HUES48 (cell line): ENCODE measurements around the gene APBB1IP.
"Not testable (repeated sequence)": the region's sequence is repeated elsewhere in the genome, so short reads cannot be mapped to it uniquely, and the experiment has no call there.

Experiments
- H3K27ac ChIP-seq: one replicate; pipeline ENCODE4 v1.7.0; 2013; ENCODE audit warnings: low read depth, low read length, inconsistent platforms
- H3K27me3 ChIP-seq: 2 replicates; pipeline ENCODE4 v1.6.1; 2013; ENCODE audit warnings: mild to moderate bottlenecking, low read length; ENCODE audit not compliant: control insufficient read depth, insufficient read depth
- H3K36me3 ChIP-seq: 2 replicates; pipeline ENCODE4 v1.6.1; 2013; ENCODE audit warnings: low read length; ENCODE audit not compliant: control insufficient read depth, insufficient read depth
- H3K4me1 ChIP-seq: 2 replicates; pipeline ENCODE4 v1.6.1; 2013; ENCODE audit warnings: mild to moderate bottlenecking, low read length; ENCODE audit not compliant: control insufficient read depth, insufficient read depth
- H3K4me3 ChIP-seq: 2 replicates; pipeline ENCODE4 v1.5.1; 2013; ENCODE audit warnings: mild to moderate bottlenecking, low read depth, low read length
- H3K9ac ChIP-seq: 2 replicates; pipeline ENCODE4 v1.6.1; 2013; ENCODE audit warnings: mild to moderate bottlenecking, low read depth, low read length, moderate library complexity
- H3K9me3 ChIP-seq: 2 replicates; pipeline ENCODE4 v1.6.1; 2013; ENCODE audit warnings: low read length; ENCODE audit not compliant: control insufficient read depth, insufficient read depth

The APBB1IP gene

DNA sequence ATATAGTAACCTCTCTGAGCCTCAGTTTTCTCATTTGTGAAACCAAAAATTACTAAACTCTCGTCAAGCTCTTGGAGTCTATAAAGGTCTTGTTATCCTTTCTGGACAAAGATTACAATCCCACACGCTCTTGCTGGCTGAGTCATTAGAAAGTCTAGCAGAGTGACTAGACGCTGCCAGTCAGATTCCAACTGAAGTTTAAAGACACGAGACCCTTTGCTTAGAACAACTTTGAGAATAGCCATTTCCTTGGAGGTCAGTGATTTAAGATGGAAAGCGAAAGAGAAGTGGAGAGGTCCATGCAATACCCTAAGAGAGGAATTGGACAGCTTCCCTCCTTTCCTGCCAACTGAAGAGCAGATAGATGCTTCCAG, 119.5 kb downstream of the APBB1IP start:
- no peak overlapping the region for H3K9ac ChIP-seq
- no peaks in the 10 kb centered on the region for H3K9me3 ChIP-seq
- H3K27me3 ChIP-seq, result no peaks in the 10 kb centered on the region
- no peak overlapping the region for H3K27ac ChIP-seq
- no peak overlapping the region for H3K4me3 ChIP-seq
- H3K36me3 ChIP-seq, result no peaks in the 10 kb centered on the region
- peaks cover 21% of the 10 kb centered on the region for H3K4me1 ChIP-seq

GRCh38 chr10:26566525-26567350, 128.6 kb downstream of the APBB1IP start:
- H3K27me3 ChIP-seq, result 0 out of 2 replicates have a peak, but pooled peaks cover 3% of the 10 kb centered on the region
- 0 out of 2 replicates have a peak overlapping the region, but pooled peaks have one; percentile 26 for H3K9ac ChIP-seq
- H3K9me3 ChIP-seq, result no peaks in the 10 kb centered on the region
- no peaks in the 10 kb centered on the region for H3K36me3 ChIP-seq
- no peaks in the 10 kb centered on the region for H3K4me1 ChIP-seq
- peak overlapping the region; percentile 61 for H3K4me3 ChIP-seq
- no peak overlapping the region for H3K27ac ChIP-seq

GRCh38 chr10:26567351-26567721, 129.2 kb downstream of the APBB1IP start:
- no peaks in the 10 kb centered on the region for H3K36me3 ChIP-seq

GRCh38 chr10:26571655-26572054, 133.5 kb downstream of the APBB1IP start:
- H3K27ac ChIP-seq, result no peak overlapping the region
- H3K9me3 ChIP-seq, result no peaks in the 10 kb centered on the region
- no peaks in the 10 kb centered on the region for H3K36me3 ChIP-seq
- no peak overlapping the region for H3K4me3 ChIP-seq
- 0 out of 2 replicates have a peak, but pooled peaks cover 3% of the 10 kb centered on the region for H3K27me3 ChIP-seq
- H3K4me1 ChIP-seq, result peaks cover 6% of the 10 kb centered on the region; the same call in 1 of the 2 replicates
- no peak overlapping the region for H3K9ac ChIP-seq

More at GRCh38 chr10:26567351-26567721, 129.2 kb downstream of the APBB1IP start:
- H3K27me3 ChIP-seq, result 0 out of 2 replicates have a peak, but pooled peaks cover 3% of the 10 kb centered on the region
- no peaks in the 10 kb centered on the region for H3K9me3 ChIP-seq
- no peak overlapping the region for H3K27ac ChIP-seq
- H3K4me1 ChIP-seq, result no peaks in the 10 kb centered on the region
- 0 out of 2 replicates have a peak overlapping the region, but pooled peaks have one; percentile 26 for H3K9ac ChIP-seq
- H3K4me3 ChIP-seq, result peak overlapping the region; percentile 61

DNA sequence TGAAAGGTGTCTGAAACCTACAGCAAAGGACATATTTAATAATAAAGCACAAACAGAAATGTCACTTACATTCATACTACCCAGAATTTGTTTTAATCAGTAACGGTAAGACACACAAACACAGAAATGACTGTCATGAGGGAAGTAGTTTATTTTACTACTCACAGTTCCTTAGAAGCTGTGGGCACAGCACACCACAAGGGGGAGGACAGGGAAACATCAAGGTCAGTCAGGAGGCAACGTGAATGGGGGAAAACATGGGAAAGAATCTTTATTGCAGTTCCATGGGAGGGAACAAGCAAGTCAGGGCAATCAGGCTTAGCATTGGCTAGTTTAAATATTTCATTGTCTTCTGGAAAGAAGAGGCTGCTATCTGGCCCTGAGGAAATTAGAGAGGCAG, 135.5 kb downstream of the APBB1IP start:
- no peaks in the 10 kb centered on the region for H3K36me3 ChIP-seq
- peaks cover 6% of the 10 kb centered on the region; the same call in 1 of the 2 replicates for H3K4me1 ChIP-seq
- H3K9ac ChIP-seq, result no peak overlapping the region
- H3K27ac ChIP-seq, result no peak overlapping the region
- no peak overlapping the region for H3K4me3 ChIP-seq
- H3K9me3 ChIP-seq, result no peaks in the 10 kb centered on the region
- H3K27me3 ChIP-seq, result no peaks in the 10 kb centered on the region

- no peak overlapping the region for H3K27ac ChIP-seq
Measured at GRCh38 chr10:26574783-26575182, 136.6 kb downstream of the APBB1IP start.

GRCh38 chr10:26578371-26578770, 140.2 kb downstream of the APBB1IP start:
- H3K9ac ChIP-seq, H3K27ac ChIP-seq, H3K4me1 ChIP-seq, H3K36me3 ChIP-seq, H3K27me3 ChIP-seq, H3K9me3 ChIP-seq, H3K4me3 ChIP-seq: not testable (repeated sequence)

More at GRCh38 chr10:26574783-26575182, 136.6 kb downstream of the APBB1IP start:
- no peaks in the 10 kb centered on the region for H3K27me3 ChIP-seq
- peaks cover 6% of the 10 kb centered on the region; the same call in 1 of the 2 replicates for H3K4me1 ChIP-seq
- no peak overlapping the region for H3K9ac ChIP-seq
- H3K9me3 ChIP-seq, result no peaks in the 10 kb centered on the region
- no peak overlapping the region for H3K4me3 ChIP-seq
- no peaks in the 10 kb centered on the region for H3K36me3 ChIP-seq

DNA sequence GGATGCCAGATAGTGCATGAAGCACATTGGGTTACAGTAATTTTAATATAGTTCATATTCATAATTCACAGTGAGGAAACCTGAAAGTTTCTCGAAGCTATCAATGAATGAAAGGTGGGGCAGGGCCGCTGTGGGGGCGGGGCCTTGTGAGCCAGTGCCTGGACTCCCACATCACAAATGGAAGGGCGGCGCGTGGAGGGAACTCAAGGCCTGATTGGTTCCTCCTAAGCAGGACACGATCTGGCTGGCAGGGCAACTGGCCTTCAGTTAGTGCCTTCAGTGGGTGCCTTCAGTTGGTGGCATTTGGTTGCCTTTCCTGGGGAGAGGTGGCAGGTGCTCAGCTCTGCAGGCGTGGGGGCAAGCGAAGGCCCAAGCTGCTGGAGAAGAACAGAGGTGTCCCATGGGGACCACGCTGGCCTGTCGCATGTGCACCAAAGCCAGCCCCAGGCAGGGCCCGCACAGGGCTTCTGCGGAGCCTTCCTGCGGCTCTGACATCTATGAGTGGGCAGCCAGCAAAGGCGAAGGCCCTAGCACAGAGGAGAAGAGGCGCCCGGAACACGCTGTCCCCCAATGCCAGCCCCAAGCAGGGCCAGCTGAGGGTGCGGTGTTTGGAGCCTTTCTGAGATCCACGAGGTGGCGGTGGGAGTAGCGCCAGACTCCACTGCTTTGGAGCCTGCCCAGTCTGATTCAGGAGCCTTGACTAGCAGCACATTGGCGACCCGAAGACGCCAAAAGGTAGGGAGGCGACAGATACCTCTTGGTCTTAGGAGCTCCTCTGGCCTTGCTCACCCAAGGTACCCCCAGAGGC, 141.3 kb downstream of the APBB1IP start:
- H3K4me1 ChIP-seq, result no peaks in the 10 kb centered on the region
- no peaks in the 10 kb centered on the region for H3K36me3 ChIP-seq
- H3K9me3 ChIP-seq, result no peaks in the 10 kb centered on the region
- H3K27me3 ChIP-seq, result no peaks in the 10 kb centered on the region
- no peak overlapping the region for H3K27ac ChIP-seq
- no peak overlapping the region for H3K9ac ChIP-seq
- H3K4me3 ChIP-seq, result no peak overlapping the region

GRCh38 chr10:26586211-26586610, 148.1 kb downstream of the APBB1IP start:
- H3K4me1 ChIP-seq, result no peaks in the 10 kb centered on the region
- H3K27me3 ChIP-seq, result no peaks in the 10 kb centered on the region

GRCh38 chr10:26588611-26589010, 150.5 kb downstream of the APBB1IP start:
- Histone ChIP-seq H3K9ac (no peak overlapping the region), H3K27me3 (no peaks in the 10 kb centered on the region), H3K9me3 (no peaks in the 10 kb centered on the region)

More at GRCh38 chr10:26586211-26586610, 148.1 kb downstream of the APBB1IP start:
- H3K9ac ChIP-seq, result no peak overlapping the region
- no peaks in the 10 kb centered on the region for H3K9me3 ChIP-seq
- no peak overlapping the region for H3K27ac ChIP-seq
- H3K4me3 ChIP-seq, result no peak overlapping the region
- H3K36me3 ChIP-seq, result no peaks in the 10 kb centered on the region

GRCh38 chr10:26589813-26590212, 151.7 kb downstream of the APBB1IP start:
- not testable (repeated sequence) for H3K9me3 ChIP-seq, H3K9ac ChIP-seq, H3K4me1 ChIP-seq, H3K36me3 ChIP-seq, H3K27ac ChIP-seq, H3K27me3 ChIP-seq, H3K4me3 ChIP-seq

More at GRCh38 chr10:26588611-26589010, 150.5 kb downstream of the APBB1IP start:
- no peaks in the 10 kb centered on the region for H3K36me3 ChIP-seq
- no peak overlapping the region for H3K4me3 ChIP-seq
- no peak overlapping the region for H3K27ac ChIP-seq
- no peaks in the 10 kb centered on the region for H3K4me1 ChIP-seq
